Activated T-cell treated with anti-CD3 and anti-CD28 coated beads, Interleukin-2, amount 50 U/mL, for 4 hours (primary cell): ENCODE measurements around the gene ABR. TPM values are rescaled to one million over a fixed set of nuclear protein-coding genes. Genes with fewer than 3 reads are reported as not detected.

Source experiments
- ATAC-seq, 2 donors: fragments of 200-7000 bp; cut with Tn5 transposase; one replicate each; pipeline ENCODE4 v1.10.0; 2021
- DNase-seq: peaks from one replicate; pipeline ENCODE4 v3.0.0-alpha.2; 2020
- H3K27me3 Mint-ChIP-seq: one replicate; pipeline ENCODE4 v1.8.0; 2021; ENCODE audit warnings: low read depth, mixed read lengths
- H3K36me3 Mint-ChIP-seq: one replicate; pipeline ENCODE4 v1.8.0; 2022; ENCODE audit warnings: mixed read lengths; ENCODE audit not compliant: insufficient read depth
- H3K4me1 Mint-ChIP-seq: one replicate; pipeline ENCODE4 v1.8.0; 2021; ENCODE audit warnings: low read depth, mixed read lengths
- H3K4me3 Mint-ChIP-seq: one replicate; pipeline ENCODE4 v1.8.0; 2021; ENCODE audit warnings: mild to moderate bottlenecking, moderate library complexity, mixed read lengths
- H3K9me3 Mint-ChIP-seq: one replicate; pipeline ENCODE4 v1.8.0; 2021; ENCODE audit warnings: mixed read lengths
- total RNA-seq, 3 donors: library from RNA; stranded (reverse); gene quantifications; one replicate each; pipeline ENCODE4 v1.2.1, GENCODE V29; 2021

The ABR gene
- total RNA-seq, 3 donors from 2014 or later, result 41.0 to 44.7 (median 43.3) TPM

DNA sequence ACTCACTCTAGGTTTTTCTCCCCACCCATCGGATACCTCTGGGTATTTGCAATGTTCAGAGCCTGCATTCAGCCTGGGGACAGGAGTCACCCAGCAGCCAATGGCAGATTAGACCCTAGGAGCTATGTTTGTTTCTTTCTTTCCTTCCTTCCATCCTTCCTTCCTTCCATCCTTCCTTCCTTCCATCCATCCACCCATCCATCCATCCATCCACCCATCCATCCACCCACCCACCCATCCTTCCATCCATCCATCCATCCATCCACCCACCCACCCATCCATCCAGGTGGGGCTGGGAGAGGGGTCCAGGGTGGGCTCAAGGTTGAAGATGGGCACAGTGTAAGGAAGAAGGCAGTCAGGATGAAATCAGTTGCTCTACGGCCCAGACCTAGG is 142.9 kb downstream of the ABR start:
- H3K36me3 Mint-ChIP-seq, result no peaks in the 10 kb centered on the region
- ATAC-seq (no peak), DNase-seq (no peak)
- H3K4me1 Mint-ChIP-seq, result no peaks in the 10 kb centered on the region
- no peaks in the 10 kb centered on the region for H3K9me3 Mint-ChIP-seq
- H3K4me3 Mint-ChIP-seq, result no peak overlapping the region
- H3K27me3 Mint-ChIP-seq, result no peaks in the 10 kb centered on the region

DNA sequence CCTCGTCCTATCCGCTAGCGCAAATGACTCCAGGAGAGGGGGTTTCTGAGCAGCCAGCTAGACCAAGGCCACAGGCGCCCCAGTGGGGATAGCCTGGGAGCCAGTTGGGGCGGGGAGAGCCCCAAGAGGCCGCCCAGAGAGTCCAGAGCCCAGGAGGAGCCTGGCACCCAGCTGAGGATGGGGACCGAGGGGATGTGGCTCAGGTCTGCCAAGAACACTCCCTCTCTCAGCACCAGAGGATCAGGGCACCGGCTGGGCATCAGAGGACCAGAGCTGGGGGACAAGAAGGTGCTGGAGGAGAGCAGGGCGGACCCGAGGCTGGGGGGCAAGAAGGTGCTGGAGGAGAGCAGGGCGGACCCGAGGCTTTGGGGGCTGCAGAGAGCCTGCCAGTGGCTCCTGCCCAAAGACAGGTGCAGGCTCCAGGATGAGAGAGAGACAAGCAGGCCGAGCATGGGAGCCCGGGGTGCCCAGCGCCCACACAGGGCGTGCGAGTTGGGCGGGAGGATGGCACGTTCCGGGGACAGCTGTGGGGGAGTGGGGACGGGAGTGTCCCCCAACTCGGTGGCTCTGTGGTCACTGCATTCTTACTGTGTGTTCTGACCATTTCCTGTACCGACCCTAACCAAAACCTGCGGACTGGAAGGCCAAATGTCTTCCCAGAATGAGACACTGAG is 143.5 kb downstream of the ABR start:
- ATAC-seq, result no peak
- no peaks in the 10 kb centered on the region for H3K36me3 Mint-ChIP-seq
- DNase-seq, result no peak
- H3K9me3 Mint-ChIP-seq, result no peaks in the 10 kb centered on the region
- H3K4me1 Mint-ChIP-seq, result no peaks in the 10 kb centered on the region
- no peaks in the 10 kb centered on the region for H3K27me3 Mint-ChIP-seq
- no peak overlapping the region for H3K4me3 Mint-ChIP-seq

GRCh38 chr17:1035546-1036170 is 144.1 kb downstream of the ABR start:
- DNase-seq (no peak), ATAC-seq (no peak)
- Mint-ChIP-seq H3K36me3 (no peaks in the 10 kb centered on the region), H3K4me3 (no peak overlapping the region), H3K9me3 (no peaks in the 10 kb centered on the region), H3K27me3 (no peaks in the 10 kb centered on the region), H3K4me1 (no peaks in the 10 kb centered on the region)

DNA sequence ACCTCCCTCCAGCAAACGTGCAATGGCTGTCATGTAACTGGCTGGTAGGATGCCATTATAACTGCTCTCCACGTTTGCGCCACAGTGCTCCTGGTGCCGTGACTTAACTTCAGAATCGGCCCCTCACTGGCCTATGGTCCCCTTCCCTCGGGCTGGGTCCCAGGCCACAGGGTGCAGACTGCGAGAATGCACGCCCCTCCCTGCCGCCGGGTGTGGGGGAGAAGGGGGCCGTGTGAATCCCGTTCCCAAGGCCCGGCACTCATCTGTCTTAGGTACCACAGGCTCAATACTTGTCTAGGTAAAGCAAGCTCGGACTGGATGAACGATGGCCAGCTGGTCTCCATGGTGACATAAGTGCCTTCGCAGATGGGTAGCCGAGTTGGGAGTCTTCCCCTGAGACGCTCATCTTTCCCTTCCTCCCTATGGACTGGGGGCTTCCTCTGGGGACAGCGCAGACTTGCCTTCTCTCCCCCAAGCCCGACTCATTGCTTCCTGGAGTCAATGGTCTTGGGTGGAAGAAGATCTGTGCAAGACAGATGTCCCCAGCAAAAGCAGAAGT is 145.1 kb downstream of the ABR start:
- H3K9me3 Mint-ChIP-seq, result no peaks in the 10 kb centered on the region
- H3K4me1 Mint-ChIP-seq, result no peaks in the 10 kb centered on the region
- no peaks in the 10 kb centered on the region for H3K27me3 Mint-ChIP-seq

GRCh38 chr17:1033503-1033902 is 146.3 kb downstream of the ABR start:
- Mint-ChIP-seq H3K27me3 (no peaks in the 10 kb centered on the region), H3K4me1 (no peaks in the 10 kb centered on the region), H3K9me3 (no peaks in the 10 kb centered on the region), H3K36me3 (no peaks in the 10 kb centered on the region), H3K4me3 (no peak overlapping the region)
- no peak for DNase-seq
- no peak for ATAC-seq

More for the DNA sequence above, 145.1 kb downstream of the ABR start:
- H3K4me3 Mint-ChIP-seq, result no peak overlapping the region
- no peaks in the 10 kb centered on the region for H3K36me3 Mint-ChIP-seq
- ATAC-seq (no peak), DNase-seq (no peak)

DNA sequence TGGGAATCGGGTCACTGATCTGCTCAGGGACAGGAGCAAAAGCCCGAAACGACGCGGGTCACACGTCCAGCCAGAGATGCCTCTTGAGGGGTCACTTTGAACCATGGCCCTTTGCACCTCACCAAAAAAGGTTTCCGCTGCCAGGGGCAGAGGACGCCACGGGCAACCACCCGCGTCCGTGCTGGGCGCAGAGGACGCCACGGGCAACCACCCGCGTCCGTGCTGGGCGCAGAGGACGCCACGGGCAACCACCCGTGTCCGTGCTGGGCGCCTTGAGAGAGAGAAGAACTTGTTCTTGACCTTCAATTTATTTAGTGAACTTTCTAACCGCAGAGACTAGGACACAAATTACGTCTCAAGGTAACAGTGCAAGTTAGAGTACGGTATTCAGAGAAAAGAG is 147.4 kb downstream of the ABR start:
- no peaks in the 10 kb centered on the region for H3K36me3 Mint-ChIP-seq
- H3K27me3 Mint-ChIP-seq, result no peaks in the 10 kb centered on the region
- DNase-seq (no peak), ATAC-seq (no peak)
- H3K4me3 Mint-ChIP-seq, result no peak overlapping the region
- H3K9me3 Mint-ChIP-seq, result no peaks in the 10 kb centered on the region
- no peaks in the 10 kb centered on the region for H3K4me1 Mint-ChIP-seq

DNA sequence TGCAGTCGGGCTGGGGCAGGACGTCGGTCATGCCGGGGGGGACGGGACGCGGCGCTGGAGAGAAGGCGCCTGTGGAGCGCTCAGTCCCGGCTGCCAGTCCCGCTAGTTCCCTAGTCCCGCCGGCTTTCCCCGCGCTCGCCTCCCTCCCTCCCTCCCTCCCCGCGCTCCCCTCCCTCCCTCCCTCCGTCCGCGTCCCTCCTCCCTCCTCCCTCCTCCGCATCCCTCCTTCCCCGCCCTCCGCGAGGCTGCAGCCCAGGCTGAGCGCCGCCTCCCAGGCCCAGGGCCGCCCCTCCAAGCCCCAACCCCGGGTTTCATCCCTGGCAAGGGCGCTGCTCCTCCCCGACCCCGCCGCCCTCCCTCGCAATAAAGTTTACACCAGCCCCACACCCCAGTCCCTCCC is 148.1 kb downstream of the ABR start:
- DNase-seq, result no peak
- Mint-ChIP-seq H3K4me3 (no peak overlapping the region), H3K27me3 (no peaks in the 10 kb centered on the region), H3K36me3 (no peaks in the 10 kb centered on the region), H3K4me1 (no peaks in the 10 kb centered on the region), H3K9me3 (no peaks in the 10 kb centered on the region)
- ATAC-seq, result no peak

DNA sequence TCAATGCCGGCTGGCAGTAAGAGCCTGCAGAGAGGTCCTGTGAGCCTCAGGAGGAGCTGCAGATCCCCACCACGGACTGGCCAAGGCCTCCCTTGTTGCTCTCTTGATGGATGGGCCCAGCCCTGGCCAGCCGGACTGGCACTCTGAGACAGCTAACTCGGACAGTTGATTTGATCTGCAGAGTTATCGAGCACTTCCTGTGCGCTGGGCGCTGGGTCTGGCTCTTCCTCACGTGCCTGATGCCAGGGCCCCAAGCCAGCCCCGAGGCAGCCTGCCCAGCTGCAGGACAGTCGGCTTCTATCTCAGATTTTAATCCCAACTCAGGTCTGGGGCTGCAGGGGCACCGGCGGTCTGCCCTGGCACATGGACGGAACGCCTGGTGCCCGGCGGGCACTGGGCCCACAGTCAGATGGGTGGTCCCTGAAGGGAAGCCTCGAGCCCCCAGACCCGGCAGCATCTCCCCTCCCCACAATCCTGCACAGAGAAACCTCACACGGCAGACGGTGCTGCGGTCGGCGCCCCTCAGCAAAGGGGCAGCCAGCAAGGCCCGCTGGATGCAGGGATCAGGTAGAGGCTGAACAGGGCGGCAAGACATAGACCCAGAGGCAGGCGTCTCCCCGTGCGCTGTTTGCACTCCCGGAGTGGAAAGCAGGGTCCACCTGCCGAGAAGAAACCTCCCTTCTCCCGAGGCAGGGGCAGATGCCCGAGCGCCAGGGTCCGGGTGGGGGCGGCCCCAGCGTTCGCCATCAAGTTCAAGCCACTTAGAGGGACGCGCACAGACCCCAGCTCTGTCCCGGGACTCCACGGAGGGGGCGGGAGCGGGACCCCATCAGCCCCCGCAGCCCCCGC is 148.9 kb downstream of the ABR start:
- ATAC-seq (no peak), DNase-seq (no peak)
- Mint-ChIP-seq H3K36me3 (peaks cover 3% of the 10 kb centered on the region), H3K9me3 (no peaks in the 10 kb centered on the region), H3K4me3 (no peak overlapping the region), H3K27me3 (no peaks in the 10 kb centered on the region), H3K4me1 (no peaks in the 10 kb centered on the region)

GRCh38 chr17:1029922-1030644 is 149.7 kb downstream of the ABR start:
- H3K36me3 Mint-ChIP-seq, result peaks cover 7% of the 10 kb centered on the region
- no peaks in the 10 kb centered on the region for H3K9me3 Mint-ChIP-seq
- H3K4me1 Mint-ChIP-seq, result no peaks in the 10 kb centered on the region

DNA sequence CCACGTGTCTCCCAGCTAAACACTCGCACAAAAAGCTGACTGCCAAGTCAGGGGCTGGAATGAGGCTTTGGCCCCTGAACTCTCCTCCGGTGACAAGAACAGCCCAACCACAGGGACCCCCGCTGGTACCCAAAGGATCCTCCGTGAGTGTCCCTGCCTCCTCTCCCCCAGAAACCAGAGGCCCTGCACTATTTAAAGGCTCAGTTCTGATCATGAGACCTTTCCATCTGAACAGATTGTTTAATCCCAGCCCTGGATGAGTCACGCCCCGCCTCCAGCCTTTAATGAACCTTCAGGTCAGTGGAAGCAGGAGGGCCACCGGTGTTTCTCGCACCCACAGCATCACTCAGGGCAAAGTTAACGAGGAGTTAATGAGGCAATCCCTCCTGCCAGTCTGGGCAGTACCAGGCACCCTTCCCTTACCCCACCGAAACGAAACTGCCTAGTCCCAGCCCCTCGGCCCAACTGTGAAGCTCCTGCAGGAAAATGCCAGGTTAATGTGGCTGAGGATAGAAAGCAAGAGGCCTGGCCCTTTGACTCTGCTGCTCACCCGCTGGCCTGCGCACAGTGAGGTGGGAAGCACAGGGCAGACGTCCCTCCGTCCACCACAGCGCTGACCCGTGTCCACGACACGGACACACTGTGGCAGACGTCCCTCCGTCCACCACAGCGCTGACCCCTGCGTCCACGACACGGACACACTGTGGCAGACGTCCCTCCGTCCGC is 150.4 kb downstream of the ABR start:
- Mint-ChIP-seq H3K27me3 (no peaks in the 10 kb centered on the region), H3K4me3 (no peak overlapping the region), H3K9me3 (no peaks in the 10 kb centered on the region), H3K36me3 (peaks cover 7% of the 10 kb centered on the region), H3K4me1 (no peaks in the 10 kb centered on the region)
- no peak for DNase-seq
- ATAC-seq, result no peak

More at GRCh38 chr17:1029922-1030644, 149.7 kb downstream of the ABR start:
- DNase-seq (no peak), ATAC-seq (no peak)
- H3K4me3 Mint-ChIP-seq, result no peak overlapping the region
- no peaks in the 10 kb centered on the region for H3K27me3 Mint-ChIP-seq

DNA sequence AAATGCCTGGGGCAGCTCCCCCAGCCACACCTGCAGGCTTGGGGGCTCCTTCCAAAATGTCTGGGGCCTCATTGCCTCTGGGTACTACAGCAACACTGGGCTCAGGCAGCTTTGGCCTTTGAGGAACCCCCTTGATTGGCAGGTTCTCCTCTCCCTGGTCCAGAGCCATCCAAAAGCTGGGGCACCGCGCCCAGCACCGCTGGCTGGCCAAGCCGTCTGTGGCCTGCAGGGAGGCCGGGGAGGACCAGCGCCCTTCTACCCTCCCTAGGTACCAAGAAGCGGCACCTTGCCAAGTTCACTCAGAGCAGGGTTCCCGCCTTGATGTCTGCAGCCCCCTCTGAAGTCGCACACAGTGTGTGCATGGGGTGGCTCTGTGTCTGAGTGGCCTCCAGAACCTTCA is 152.7 kb downstream of the ABR start:
- DNase-seq, result no peak
- Mint-ChIP-seq H3K9me3 (no peaks in the 10 kb centered on the region), H3K36me3 (peaks cover 7% of the 10 kb centered on the region), H3K4me3 (no peak overlapping the region), H3K4me1 (no peaks in the 10 kb centered on the region), H3K27me3 (no peaks in the 10 kb centered on the region)
- no peak for ATAC-seq

GRCh38 chr17:1026599-1026975 is 153.2 kb downstream of the ABR start:
- ATAC-seq (no peak), DNase-seq (no peak)
- peaks cover 7% of the 10 kb centered on the region for H3K36me3 Mint-ChIP-seq
- H3K4me1 Mint-ChIP-seq, result no peaks in the 10 kb centered on the region
- no peaks in the 10 kb centered on the region for H3K9me3 Mint-ChIP-seq
- no peak overlapping the region for H3K4me3 Mint-ChIP-seq
- no peaks in the 10 kb centered on the region for H3K27me3 Mint-ChIP-seq

DNA sequence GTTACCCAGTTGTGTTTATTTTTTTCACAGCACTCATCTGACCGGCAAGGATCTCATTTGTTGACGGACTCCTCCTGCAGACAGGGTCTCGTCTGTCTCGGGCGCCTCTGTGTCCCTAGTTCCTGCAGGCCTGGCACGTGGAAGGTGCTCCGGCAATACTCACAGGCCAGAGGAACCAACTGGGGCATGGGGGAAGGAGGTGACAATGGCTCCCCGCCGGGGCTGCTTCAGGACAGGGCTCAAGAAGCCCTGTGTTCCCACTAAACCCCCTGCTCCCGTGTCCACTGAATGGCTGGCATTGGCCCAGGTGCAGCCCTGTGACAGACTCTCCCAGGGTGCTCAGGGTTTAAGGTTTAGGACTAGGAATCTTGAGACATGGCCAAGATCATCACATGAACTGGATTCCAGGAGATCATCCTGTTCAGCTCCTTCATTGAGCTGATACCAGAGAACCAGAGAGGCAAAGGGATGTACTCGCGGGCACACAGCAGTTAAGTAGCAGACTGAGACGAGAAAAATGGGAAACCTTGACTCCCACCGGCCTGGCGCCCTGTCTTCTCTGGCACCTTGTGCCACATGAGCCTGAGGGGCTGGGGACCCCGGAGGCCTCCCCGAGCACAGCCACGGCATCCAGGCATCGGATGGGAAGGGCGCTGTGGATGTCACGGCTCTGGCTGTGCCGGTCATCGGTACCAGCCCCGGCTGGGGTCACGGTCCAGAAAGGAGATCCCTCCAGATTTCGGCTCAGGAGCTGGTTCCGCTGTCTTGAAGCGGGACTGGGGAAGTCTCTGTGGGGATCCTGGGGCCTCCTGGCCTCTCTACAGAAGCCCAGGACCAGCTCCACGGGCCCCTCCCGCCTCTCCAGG is 153.8 kb downstream of the ABR start:
- Mint-ChIP-seq H3K4me1 (no peaks in the 10 kb centered on the region), H3K36me3 (peaks cover 7% of the 10 kb centered on the region), H3K27me3 (no peaks in the 10 kb centered on the region), H3K4me3 (no peak overlapping the region), H3K9me3 (no peaks in the 10 kb centered on the region)
- ATAC-seq, result no peak
- DNase-seq, result no peak
